HepG2 (cell line): ENCODE data around the gene TGFA. TPM values are rescaled to one million over a fixed set of nuclear protein-coding genes. Genes with fewer than 3 reads are reported as not detected.
A peak's percentile ranks its signal among the peaks of the same experiment; 100 is the strongest.

Experiments
- CC2D1A ChIP-seq: sonication (generic); formaldehyde crosslinking; IDR thresholded peaks from 2 replicates; pipeline ENCODE4 v1.8.1; 2023; ENCODE audit warnings: mild to moderate bottlenecking, missing genetic modification reagents
- FOXP1 ChIP-seq, 2 experiments: fragments of 450-650 bp in 1 of 2; IDR thresholded peaks; 2 replicates each; pipeline ENCODE4 v1.6.1; 2017 to 2018; ENCODE audit warnings: antibody characterized with exemption in 1 of 2
- KLF15 ChIP-seq: sonication (generic); formaldehyde crosslinking; IDR thresholded peaks from 2 replicates; pipeline ENCODE4 v1.8.1; 2023; ENCODE audit warnings: borderline replicate concordance, mild to moderate bottlenecking, inconsistent platforms, missing genetic modification reagents, mixed read lengths
- MIER3 ChIP-seq: IDR thresholded peaks from 2 replicates; pipeline ENCODE4 v1.6.1; 2016; ENCODE audit warnings: missing compliant biosample characterization, borderline replicate concordance
- PHF21A ChIP-seq: sonication (generic); formaldehyde crosslinking; IDR thresholded peaks from 2 replicates; pipeline ENCODE4 v1.5.0; 2020; ENCODE audit warnings: mild to moderate bottlenecking, missing genetic modification reagents
- SUZ12 ChIP-seq: fragments of 150-350 bp; IDR thresholded peaks from 2 replicates; pipeline ENCODE4 v1.6.1; 2014; ENCODE audit warnings: low read depth, low read length
- THAP11 ChIP-seq: IDR thresholded peaks from 2 replicates; pipeline ENCODE4 v1.6.1; 2016; ENCODE audit warnings: missing biosample characterization, missing genetic modification reagents
- ZBTB10 ChIP-seq: sonication (generic); formaldehyde crosslinking; IDR thresholded peaks from 2 replicates; pipeline ENCODE4 v1.4.0; 2020; ENCODE audit warnings: missing genetic modification reagents, borderline replicate concordance
- ZBTB4 ChIP-seq: sonication (generic); formaldehyde crosslinking; IDR thresholded peaks from 2 replicates; pipeline ENCODE4 v1.4.0; 2020; ENCODE audit warnings: missing genetic modification reagents, mild to moderate bottlenecking, borderline replicate concordance
- ZNF251 ChIP-seq: sonication (generic); formaldehyde crosslinking; IDR thresholded peaks from 2 replicates; pipeline ENCODE4 v1.9.0; 2021; ENCODE audit warnings: mild to moderate bottlenecking, missing genetic modification reagents
- ZNF512 ChIP-seq: sonication (generic); formaldehyde crosslinking; IDR thresholded peaks from 2 replicates; pipeline ENCODE4 v1.4.0; 2020; ENCODE audit warnings: mild to moderate bottlenecking, missing genetic modification reagents
- ZNF543 ChIP-seq: sonication (generic); formaldehyde crosslinking; IDR thresholded peaks from 2 replicates; pipeline ENCODE4 v1.4.0; 2020; ENCODE audit warnings: mild to moderate bottlenecking, missing genetic modification reagents
- ZNF652 ChIP-seq: IDR thresholded peaks from 2 replicates; pipeline ENCODE4 v1.6.1; 2016; ENCODE audit warnings: low read depth, borderline replicate concordance
- polyA plus RNA-seq, 8 experiments: library from polyadenylated mRNA; depleted of rRNA in 3 of 8; stranded (reverse) in 7 of 8; unstranded in 1 of 8; fragments of >200 nt; fragmentation: Illumina TruSeq in 4 of 8; extraction: Trizol in 4 of 8; gene quantifications; 2 replicates each; pipeline versions ENCODE4 v1.2.1 to v1.2.3, GENCODE V29; 2011 to 2016; ENCODE audit warnings: low read depth in 4 of 8, missing spikeins in 1 of 8, mixed read lengths in 1 of 8; ENCODE audit not compliant: insufficient read depth in 1 of 8
- total RNA-seq, 5 experiments: library from RNA; depleted of rRNA; stranded (reverse); fragments of >200 nt; fragmentation: Illumina TruSeq; extraction: Trizol; gene quantifications; 2 replicates each; pipeline ENCODE4 v1.2.3, GENCODE V29; 2016; ENCODE audit warnings: low read depth in 1 of 5
- TF ChIP-seq, protein P1 (sequence below): sonication (generic); formaldehyde crosslinking; IDR thresholded peaks from 2 replicates; pipeline ENCODE4 v1.4.0; 2020; ENCODE audit warnings: missing genetic modification reagents
- TF ChIP-seq, protein P2 (sequence below): sonication (generic); formaldehyde crosslinking; IDR thresholded peaks from 2 replicates; pipeline ENCODE4 v1.8.0; 2022; ENCODE audit warnings: mild to moderate bottlenecking, missing genetic modification reagents, moderate library complexity
- TF ChIP-seq, protein P3 (sequence below): sonication (generic); formaldehyde crosslinking; conservative IDR thresholded peaks from 2 replicates; pipeline ENCODE4 v1.4.0; 2020; ENCODE audit warnings: missing genetic modification reagents

Gene TGFA
- total and polyA plus RNA-seq, 2 of the 13 experiments (the other 11 are each of a cell fraction or from before 2014, with no cell fraction given): 7.8 to 15.3 TPM

- TF ChIP-seq ZNF512 (CRISPR knock-in tag): no peak
- TF ChIP-seq KLF15 (CRISPR knock-in tag): no peak
- peak; percentile 45; the same call in 1 of the 2 replicates for TF ChIP-seq MIER3
- peak; percentile 40; the same call in 1 of the 2 replicates for TF ChIP-seq ZNF543 (CRISPR knock-in tag)
- TF ChIP-seq, protein P1, sequence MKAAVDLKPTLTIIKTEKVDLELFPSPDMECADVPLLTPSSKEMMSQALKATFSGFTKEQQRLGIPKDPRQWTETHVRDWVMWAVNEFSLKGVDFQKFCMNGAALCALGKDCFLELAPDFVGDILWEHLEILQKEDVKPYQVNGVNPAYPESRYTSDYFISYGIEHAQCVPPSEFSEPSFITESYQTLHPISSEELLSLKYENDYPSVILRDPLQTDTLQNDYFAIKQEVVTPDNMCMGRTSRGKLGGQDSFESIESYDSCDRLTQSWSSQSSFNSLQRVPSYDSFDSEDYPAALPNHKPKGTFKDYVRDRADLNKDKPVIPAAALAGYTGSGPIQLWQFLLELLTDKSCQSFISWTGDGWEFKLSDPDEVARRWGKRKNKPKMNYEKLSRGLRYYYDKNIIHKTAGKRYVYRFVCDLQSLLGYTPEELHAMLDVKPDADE (CRISPR knock-in tag): no peak
- 0 out of 2 replicates have a peak, but pooled peaks have one; percentile 28 for TF ChIP-seq THAP11 (CRISPR knock-in tag)
- no peak for TF ChIP-seq ZBTB4 (CRISPR knock-in tag)
- TF ChIP-seq, protein P2, sequence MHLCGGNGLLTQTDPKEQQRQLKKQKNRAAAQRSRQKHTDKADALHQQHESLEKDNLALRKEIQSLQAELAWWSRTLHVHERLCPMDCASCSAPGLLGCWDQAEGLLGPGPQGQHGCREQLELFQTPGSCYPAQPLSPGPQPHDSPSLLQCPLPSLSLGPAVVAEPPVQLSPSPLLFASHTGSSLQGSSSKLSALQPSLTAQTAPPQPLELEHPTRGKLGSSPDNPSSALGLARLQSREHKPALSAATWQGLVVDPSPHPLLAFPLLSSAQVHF (CRISPR knock-in tag): peak; percentile 86; the same call in 1 of the 2 replicates
- TF ChIP-seq PHF21A (CRISPR knock-in tag): peak; percentile 51
- no peak for TF ChIP-seq ZNF652 (CRISPR knock-in tag)
- TF ChIP-seq, protein P3, sequence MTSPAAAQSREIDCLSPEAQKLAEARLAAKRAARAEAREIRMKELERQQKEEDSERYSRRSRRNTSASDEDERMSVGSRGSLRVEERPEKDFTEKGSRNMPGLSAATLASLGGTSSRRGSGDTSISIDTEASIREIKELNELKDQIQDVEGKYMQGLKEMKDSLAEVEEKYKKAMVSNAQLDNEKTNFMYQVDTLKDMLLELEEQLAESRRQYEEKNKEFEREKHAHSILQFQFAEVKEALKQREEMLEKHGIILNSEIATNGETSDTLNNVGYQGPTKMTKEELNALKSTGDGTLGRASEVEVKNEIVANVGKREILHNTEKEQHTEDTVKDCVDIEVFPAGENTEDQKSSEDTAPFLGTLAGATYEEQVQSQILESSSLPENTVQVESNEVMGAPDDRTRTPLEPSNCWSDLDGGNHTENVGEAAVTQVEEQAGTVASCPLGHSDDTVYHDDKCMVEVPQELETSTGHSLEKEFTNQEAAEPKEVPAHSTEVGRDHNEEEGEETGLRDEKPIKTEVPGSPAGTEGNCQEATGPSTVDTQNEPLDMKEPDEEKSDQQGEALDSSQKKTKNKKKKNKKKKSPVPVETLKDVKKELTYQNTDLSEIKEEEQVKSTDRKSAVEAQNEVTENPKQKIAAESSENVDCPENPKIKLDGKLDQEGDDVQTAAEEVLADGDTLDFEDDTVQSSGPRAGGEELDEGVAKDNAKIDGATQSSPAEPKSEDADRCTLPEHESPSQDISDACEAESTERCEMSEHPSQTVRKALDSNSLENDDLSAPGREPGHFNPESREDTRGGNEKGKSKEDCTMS (CRISPR knock-in tag): no peak
- TF ChIP-seq ZBTB10 (CRISPR knock-in tag): peak; percentile 38; the same call in 1 of the 2 replicates
- TF ChIP-seq ZNF251 (CRISPR knock-in tag): no peak
- TF ChIP-seq SUZ12: no peak
- no peak for TF ChIP-seq CC2D1A
- no peak for TF ChIP-seq FOXP1 (IDR thresholded peaks at IDR 0.05)
- no peak for TF ChIP-seq FOXP1 (CRISPR knock-in tag; IDR thresholded peaks at IDR 0.05)
Measured at GRCh38 chr2:70553584-70554337, at the start of gene TGFA (continued).
